Liver (tissue), 9 donors: Measurements from ENCODE around the gene CEACAM7. TPM values are rescaled to one million over a fixed set of nuclear protein-coding genes. Genes with fewer than 3 reads are reported as not detected.

ENCODE experiments used
- DNase-seq: peaks from one replicate; pipeline ENCODE4 v3.0.0-alpha.2; 2017; ENCODE audit warnings: low spot score
- H3K27ac ChIP-seq, 2 donors: one replicate each; pipeline ENCODE4 v1.7.0; 2013; ENCODE audit warnings: inconsistent platforms in 2 of 2, low read length in 2 of 2, control low read depth in 1 of 2, low read depth in 1 of 2, mild to moderate bottlenecking in 1 of 2
- H3K27me3 ChIP-seq, 4 donors: one replicate each; pipeline versions ENCODE4 v1.6.1 to v1.7.0; 2013; ENCODE audit warnings: low read length in 3 of 4, inconsistent platforms in 1 of 4, mild to moderate bottlenecking in 1 of 4, moderate library complexity in 1 of 4; ENCODE audit not compliant: control insufficient read depth in 4 of 4, insufficient read depth in 4 of 4
- H3K36me3 ChIP-seq, 4 donors: one replicate each; pipeline versions ENCODE4 v1.6.1 to v1.7.0; 2013; ENCODE audit warnings: low read length in 3 of 4, mild to moderate bottlenecking in 3 of 4, low read depth in 1 of 4, moderate library complexity in 1 of 4; ENCODE audit not compliant: control insufficient read depth in 4 of 4, insufficient read depth in 3 of 4
- H3K4me1 ChIP-seq, 4 donors: one replicate each; pipeline versions ENCODE4 v1.6.1 to v1.7.0; 2013; ENCODE audit warnings: low read length in 3 of 4, mild to moderate bottlenecking in 3 of 4, moderate library complexity in 1 of 4; ENCODE audit not compliant: control insufficient read depth in 4 of 4, insufficient read depth in 4 of 4
- H3K4me3 ChIP-seq, 3 donors: one replicate each; pipeline versions ENCODE4 v1.6.1 to v1.7.0; 2013; ENCODE audit warnings: low read length in 3 of 3, control low read depth in 1 of 3, low read depth in 1 of 3, mild to moderate bottlenecking in 1 of 3
- H3K9ac ChIP-seq, 2 donors: one replicate each; pipeline ENCODE4 v1.7.0; 2013; ENCODE audit warnings: low read length in 2 of 2, mild to moderate bottlenecking in 2 of 2, moderate library complexity in 2 of 2, control low read depth in 1 of 2, low read depth in 1 of 2
- H3K9me3 ChIP-seq, 4 donors: one replicate each; pipeline versions ENCODE4 v1.6.1 to v1.7.0; 2013; ENCODE audit warnings: low read length in 3 of 4; ENCODE audit not compliant: control insufficient read depth in 4 of 4
- ATF3 ChIP-seq: IDR thresholded peaks from 2 replicates; pipeline ENCODE4 v1.6.1; 2016; ENCODE audit warnings: antibody characterized with exemption
- CTCF ChIP-seq: fragments of 150-350 bp; IDR thresholded peaks from 2 replicates; pipeline ENCODE4 v1.5.1; 2017; ENCODE audit warnings: improper control_type of control experiment, low read depth, low read length; ENCODE audit not compliant: missing input control
- EGR1 ChIP-seq, 2 donors: IDR thresholded peaks; 2 replicates each; pipeline ENCODE4 v1.6.1; 2016 to 2018; ENCODE audit warnings: antibody characterized with exemption in 2 of 2, low read depth in 2 of 2
- FOXA1 ChIP-seq: IDR thresholded peaks from 2 replicates; pipeline ENCODE4 v1.6.1; 2016; ENCODE audit warnings: antibody characterized with exemption
- FOXA2 ChIP-seq: IDR thresholded peaks from 2 replicates; pipeline ENCODE4 v1.6.1; 2016; ENCODE audit warnings: antibody characterized with exemption
- GABPA ChIP-seq, 2 donors: IDR thresholded peaks in 1 of 2; conservative IDR thresholded peaks in 1 of 2; 2 replicates each; pipeline ENCODE4 v1.6.1; 2016; ENCODE audit warnings: antibody characterized with exemption in 2 of 2, mild to moderate bottlenecking in 1 of 2, moderate library complexity in 1 of 2
- HNF4A ChIP-seq, 2 donors: conservative IDR thresholded peaks; 2 replicates each; pipeline ENCODE4 v1.6.1; 2016; ENCODE audit warnings: antibody characterized with exemption in 2 of 2, mild to moderate bottlenecking in 2 of 2
- HNF4G ChIP-seq: IDR thresholded peaks from 2 replicates; pipeline ENCODE4 v1.6.1; 2016; ENCODE audit warnings: antibody characterized with exemption
- JUND ChIP-seq, 2 donors: IDR thresholded peaks; 2 replicates each; pipeline ENCODE4 v1.6.1; 2016; ENCODE audit warnings: antibody characterized with exemption in 2 of 2
- MAX ChIP-seq: IDR thresholded peaks from 2 replicates; pipeline ENCODE4 v1.6.1; 2016; ENCODE audit warnings: antibody characterized with exemption
- NR2F2 ChIP-seq: IDR thresholded peaks from 2 replicates; pipeline ENCODE4 v1.6.1; 2016; ENCODE audit warnings: antibody characterized with exemption
- RAD21 ChIP-seq, 2 donors: IDR thresholded peaks; 2 replicates each; pipeline ENCODE4 v1.6.1; 2016; ENCODE audit warnings: antibody characterized with exemption in 2 of 2, mild to moderate bottlenecking in 2 of 2
- REST ChIP-seq: IDR thresholded peaks from 2 replicates; pipeline ENCODE4 v1.6.1; 2016; ENCODE audit warnings: antibody characterized with exemption, mild to moderate bottlenecking
- RXRA ChIP-seq, 2 donors: IDR thresholded peaks; 2 replicates each; pipeline ENCODE4 v1.6.1; 2017 to 2018; ENCODE audit warnings: antibody characterized with exemption in 2 of 2, mild to moderate bottlenecking in 1 of 2
- SP1 ChIP-seq: IDR thresholded peaks from 2 replicates; pipeline ENCODE4 v1.6.1; 2018; ENCODE audit warnings: antibody characterized with exemption, mild to moderate bottlenecking
- TAF1 ChIP-seq: conservative IDR thresholded peaks from 2 replicates; pipeline ENCODE4 v1.6.1; 2016; ENCODE audit warnings: antibody characterized with exemption, mild to moderate bottlenecking
- YY1 ChIP-seq: IDR thresholded peaks from 2 replicates; pipeline ENCODE4 v1.6.1; 2016; ENCODE audit warnings: antibody characterized with exemption, mild to moderate bottlenecking
- ZBTB33 ChIP-seq: IDR thresholded peaks from 2 replicates; pipeline ENCODE4 v1.6.1; 2016; ENCODE audit warnings: antibody characterized with exemption
- WGBS: extraction: QIAGEN DNeasy Blood & Tissue Kit; methylation state at CpG from one replicate; pipeline ENCODE4 v1.1.7; 2013; 5-methylcytosine and 5-hydroxymethylcytosine counted together
- polyA plus RNA-seq, 2 donors: library from polyadenylated mRNA; stranded (reverse) in 1 of 2; unstranded in 1 of 2; fragments of 200-250 nt in 1 of 2; fragments of >200 nt in 1 of 2; fragmentation: Nextera tagmentation in 1 of 2; extraction: Ambion mirVana in 1 of 2; gene quantifications; one replicate each; pipeline versions ENCODE4 v1.2.1 to v1.2.3, GENCODE V29; 2013 to 2015
- total RNA-seq, 2 donors: library from RNA; depleted of rRNA; stranded (reverse); fragments of >200 nt; gene quantifications; one replicate each; pipeline ENCODE4 v1.2.3, GENCODE V29; 2014
- donor health status: healthy.
- donor health status: healthy.
- donor health status: healthy.
- donor health status: healthy.
- donor health status: healthy.

The CEACAM7 gene
- total and polyA plus RNA-seq, 4 donors: 0.03 TPM; not detected in 3

GRCh38 chr19:41697198-41697855, 9.3 kb upstream of the CEACAM7 start:
- peaks cover 0 to 3% (median 0%) of the 10 kb centered on the region in 4 donors for H3K4me1 ChIP-seq
- peaks cover 0 to 5% (median under 1%) of the 10 kb centered on the region in 4 donors for H3K27me3 ChIP-seq
- TF ChIP-seq ATF3 (no peak), HNF4A (conservative IDR thresholded peaks at IDR 0.05) (no peak), SP1 (no peak), JUND (IDR thresholded peaks at IDR 0.05) (no peak), TAF1 (no peak), MAX (no peak), CTCF (no peak), FOXA2 (no peak), FOXA1 (no peak), GABPA (IDR thresholded peaks at IDR 0.05 in 1 of 2, conservative IDR thresholded peaks at IDR 0.05 in 1 of 2) (no peak), ZBTB33 (no peak), NR2F2 (no peak), YY1 (no peak), EGR1 (IDR thresholded peaks at IDR 0.05; ENCODE audit: low read depth in 2 of 2) (no peak), HNF4G (no peak), REST (no peak), RAD21 (IDR thresholded peaks at IDR 0.05) (no peak), RXRA (IDR thresholded peaks at IDR 0.05) (no peak)
- no peak overlapping the region for H3K4me3 ChIP-seq
- H3K27ac ChIP-seq: no peak overlapping the region
- DNase-seq: no peak
- no peaks in the 10 kb centered on the region for H3K36me3 ChIP-seq
- 57% methylated on average over 9 of the region's 9 CpGs for WGBS
- H3K9me3 ChIP-seq: no peaks in the 10 kb centered on the region
- H3K9ac ChIP-seq: no peak overlapping the region
